Astrocyte (in vitro differentiated cells and primary cell): ENCODE results near the gene SARS1. TPM values are rescaled to one million over a fixed set of nuclear protein-coding genes. Genes with fewer than 3 reads are reported as not detected.
A peak's percentile ranks its signal among the peaks of the same experiment; 100 is the strongest.

Experiments
- DNase-seq: peaks from one replicate; pipeline ENCODE4 v3.0.0-alpha.2; 2010; ENCODE audit warnings: low read depth
- FAIRE-seq: peaks from 2 replicates; lab custom pipeline; 2011; peaks lifted over from hg19 to GRCh38; lab: Jason Lieb, UNC
- H2AFZ ChIP-seq: 2 replicates; pipeline ENCODE4 v1.6.0; 2012; ENCODE audit warnings: low read depth, low read length, inconsistent platforms
- H3K27ac ChIP-seq: 2 replicates; pipeline ENCODE4 v1.5.1; 2011; ENCODE audit warnings: low read depth, low read length, inconsistent platforms
- H3K27me3 ChIP-seq: 2 replicates; pipeline ENCODE4 v1.6.0; 2011; ENCODE audit warnings: low read length, inconsistent platforms; ENCODE audit not compliant: insufficient read depth
- H3K36me3 ChIP-seq: 2 replicates; pipeline ENCODE4 v1.5.1; 2011; ENCODE audit warnings: low read length, inconsistent platforms; ENCODE audit not compliant: insufficient read depth
- H3K4me1 ChIP-seq: 2 replicates; pipeline ENCODE4 v1.5.1; 2011; ENCODE audit warnings: low read length, inconsistent platforms; ENCODE audit not compliant: insufficient read depth
- H3K4me2 ChIP-seq: 2 replicates; pipeline ENCODE4 v1.6.0; 2012; ENCODE audit warnings: low read length, inconsistent platforms
- H3K4me3 ChIP-seq: 2 replicates; pipeline ENCODE4 v1.5.1; 2011; ENCODE audit warnings: low read depth, mild to moderate bottlenecking, low read length, inconsistent platforms; ENCODE audit not compliant: insufficient read depth
- H3K79me2 ChIP-seq: 2 replicates; pipeline ENCODE4 v1.6.0; 2012; ENCODE audit warnings: mild to moderate bottlenecking, low read length, inconsistent platforms; ENCODE audit not compliant: insufficient read depth
- H3K9ac ChIP-seq: 2 replicates; pipeline ENCODE4 v1.6.0; 2012; ENCODE audit warnings: mild to moderate bottlenecking, low read length, inconsistent platforms
- H3K9me3 ChIP-seq: 2 replicates; pipeline ENCODE4 v1.5.1; 2012; ENCODE audit warnings: low read depth, mild to moderate bottlenecking, low read length, inconsistent platforms; ENCODE audit not compliant: insufficient read depth
- H4K20me1 ChIP-seq: 2 replicates; pipeline ENCODE4 v1.6.0; 2012; ENCODE audit warnings: low read length, inconsistent platforms; ENCODE audit not compliant: insufficient read depth
- H3K27ac Mint-ChIP-seq: one replicate; pipeline ENCODE4 v1.8.0; 2021; ENCODE audit warnings: mild to moderate bottlenecking, mixed read lengths; ENCODE audit not compliant: unreplicated experiment
- H3K27me3 Mint-ChIP-seq: one replicate; pipeline ENCODE4 v1.8.0; 2021; ENCODE audit warnings: low read depth, mixed read lengths; ENCODE audit not compliant: unreplicated experiment
- H3K36me3 Mint-ChIP-seq: one replicate; pipeline ENCODE4 v1.8.0; 2021; ENCODE audit warnings: low read depth, mixed read lengths; ENCODE audit not compliant: unreplicated experiment
- H3K4me1 Mint-ChIP-seq: one replicate; pipeline ENCODE4 v1.8.0; 2021; ENCODE audit warnings: low read depth, mixed read lengths; ENCODE audit not compliant: unreplicated experiment
- H3K4me3 Mint-ChIP-seq: one replicate; pipeline ENCODE4 v1.8.0; 2021; ENCODE audit warnings: mild to moderate bottlenecking, moderate library complexity, mixed read lengths; ENCODE audit not compliant: unreplicated experiment
- H3K9me3 Mint-ChIP-seq: one replicate; pipeline ENCODE4 v1.8.0; 2021; ENCODE audit warnings: mild to moderate bottlenecking, mixed read lengths; ENCODE audit not compliant: unreplicated experiment
- CTCF ChIP-seq: IDR thresholded peaks from 2 replicates; pipeline ENCODE4 v1.5.1; 2011; ENCODE audit warnings: low read depth, mild to moderate bottlenecking, inconsistent platforms, low read length, moderate library complexity; ENCODE audit not compliant: insufficient read depth
- EZH2 ChIP-seq: IDR thresholded peaks from 2 replicates; pipeline ENCODE4 v1.6.1; 2012; ENCODE audit warnings: mild to moderate bottlenecking, low read length, inconsistent platforms; ENCODE audit not compliant: insufficient read depth
- total RNA-seq: library from RNA; stranded (reverse); gene quantifications from 2 replicates; pipeline ENCODE4 v1.2.1, GENCODE V29; 2021

The SARS1 gene
- total RNA-seq, 1 donor from 2014 or later = 355 TPM

GRCh38 chr1:109183058-109183738 lies 30.5 kb upstream of the SARS1 start:
- peaks cover 17% of the 10 kb centered on the region for H3K4me1 Mint-ChIP-seq
- H3K27me3 Mint-ChIP-seq = peaks cover 5% of the 10 kb centered on the region
- Histone ChIP-seq H3K4me3 (no peak overlapping the region), H4K20me1 (no peaks in the 10 kb centered on the region), H3K9ac (no peak overlapping the region), H3K27me3 (no peaks in the 10 kb centered on the region), H3K4me2 (no peak overlapping the region), H3K27ac (no peak overlapping the region), H2AFZ (no peak overlapping the region), H3K4me1 (no peaks in the 10 kb centered on the region), H3K9me3 (no peaks in the 10 kb centered on the region), H3K36me3 (no peaks in the 10 kb centered on the region), H3K79me2 (no peaks in the 10 kb centered on the region)
- no peak overlapping the region for H3K4me3 Mint-ChIP-seq
- no peaks in the 10 kb centered on the region for H3K36me3 Mint-ChIP-seq
- H3K27ac Mint-ChIP-seq = no peak overlapping the region
- FAIRE-seq (no peak), DNase-seq (no peak)
- no peak for TF ChIP-seq CTCF
- no peak for TF ChIP-seq EZH2
- H3K9me3 Mint-ChIP-seq = peaks cover 3% of the 10 kb centered on the region

- Histone ChIP-seq H3K9ac (no peak overlapping the region), H2AFZ (no peak overlapping the region), H3K79me2 (no peaks in the 10 kb centered on the region), H4K20me1 (no peaks in the 10 kb centered on the region), H3K27ac (no peak overlapping the region), H3K36me3 (no peaks in the 10 kb centered on the region), H3K4me3 (no peak overlapping the region), H3K4me1 (no peaks in the 10 kb centered on the region), H3K27me3 (no peaks in the 10 kb centered on the region), H3K9me3 (no peaks in the 10 kb centered on the region), H3K4me2 (no peak overlapping the region)
- DNase-seq = no peak
- TF ChIP-seq CTCF (no peak), EZH2 (no peak)
- Mint-ChIP-seq H3K27ac (no peak overlapping the region), H3K4me1 (peaks cover 23% of the 10 kb centered on the region), H3K27me3 (peaks cover 2% of the 10 kb centered on the region), H3K9me3 (no peaks in the 10 kb centered on the region), H3K4me3 (no peak overlapping the region), H3K36me3 (no peaks in the 10 kb centered on the region)
- FAIRE-seq = no peak
Observed at GRCh38 chr1:109184687-109185086, 29.0 kb upstream of the SARS1 start.

GRCh38 chr1:109185357-109185756 lies 28.4 kb upstream of the SARS1 start:
- Histone ChIP-seq H3K9ac (no peak overlapping the region), H3K79me2 (no peaks in the 10 kb centered on the region), H3K4me1 (no peaks in the 10 kb centered on the region), H3K4me3 (no peak overlapping the region), H4K20me1 (no peaks in the 10 kb centered on the region), H3K9me3 (no peaks in the 10 kb centered on the region), H3K4me2 (no peak overlapping the region), H3K36me3 (no peaks in the 10 kb centered on the region), H2AFZ (no peak overlapping the region), H3K27ac (no peak overlapping the region), H3K27me3 (no peaks in the 10 kb centered on the region)
- Mint-ChIP-seq H3K9me3 (no peaks in the 10 kb centered on the region), H3K36me3 (no peaks in the 10 kb centered on the region), H3K27ac (no peak overlapping the region), H3K4me1 (peaks cover 23% of the 10 kb centered on the region), H3K27me3 (peaks cover 2% of the 10 kb centered on the region), H3K4me3 (no peak overlapping the region)
- FAIRE-seq (no peak), DNase-seq (peak; percentile 13)
- TF ChIP-seq EZH2 (no peak), CTCF (no peak)
